Prostate gland (tissue), 2 donors: Measurements from ENCODE around the gene AKIP1.

Experiments used
- POLR2A ChIP-seq: fragments of 450-650 bp; IDR thresholded peaks from one replicate; pipeline ENCODE4 v1.6.1; 2016; ENCODE audit warnings: antibody characterized with exemption, mild to moderate bottlenecking
- POLR2AphosphoS5 ChIP-seq: sonication (generic); formaldehyde crosslinking; IDR thresholded peaks from one replicate; pipeline ENCODE4 v1.6.1; 2017; ENCODE audit warnings: antibody characterized with exemption
- TF ChIP-seq, protein P1 (sequence below), 4 experiments: fragments of 200-600 bp in 2 of 4; fragments of 450-650 bp in 2 of 4; sonication (generic) in 2 of 4; IDR thresholded peaks; 1 replicate in 3 of 4; 2 replicates in 1 of 4; pipeline ENCODE4 v1.5.1; 2016 to 2019; ENCODE audit warnings: antibody characterized with exemption in 4 of 4, mild to moderate bottlenecking in 2 of 4, moderate library complexity in 2 of 4

- TF ChIP-seq, protein P1, sequence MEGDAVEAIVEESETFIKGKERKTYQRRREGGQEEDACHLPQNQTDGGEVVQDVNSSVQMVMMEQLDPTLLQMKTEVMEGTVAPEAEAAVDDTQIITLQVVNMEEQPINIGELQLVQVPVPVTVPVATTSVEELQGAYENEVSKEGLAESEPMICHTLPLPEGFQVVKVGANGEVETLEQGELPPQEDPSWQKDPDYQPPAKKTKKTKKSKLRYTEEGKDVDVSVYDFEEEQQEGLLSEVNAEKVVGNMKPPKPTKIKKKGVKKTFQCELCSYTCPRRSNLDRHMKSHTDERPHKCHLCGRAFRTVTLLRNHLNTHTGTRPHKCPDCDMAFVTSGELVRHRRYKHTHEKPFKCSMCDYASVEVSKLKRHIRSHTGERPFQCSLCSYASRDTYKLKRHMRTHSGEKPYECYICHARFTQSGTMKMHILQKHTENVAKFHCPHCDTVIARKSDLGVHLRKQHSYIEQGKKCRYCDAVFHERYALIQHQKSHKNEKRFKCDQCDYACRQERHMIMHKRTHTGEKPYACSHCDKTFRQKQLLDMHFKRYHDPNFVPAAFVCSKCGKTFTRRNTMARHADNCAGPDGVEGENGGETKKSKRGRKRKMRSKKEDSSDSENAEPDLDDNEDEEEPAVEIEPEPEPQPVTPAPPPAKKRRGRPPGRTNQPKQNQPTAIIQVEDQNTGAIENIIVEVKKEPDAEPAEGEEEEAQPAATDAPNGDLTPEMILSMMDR (IDR thresholded peaks at IDR 0.05): peak in 2 of 4 experiments; percentile 2 to 14
- peak; percentile 87 for TF ChIP-seq POLR2AphosphoS5
- peak; percentile 79 for TF ChIP-seq POLR2A
These were observed 53.6 kb downstream of the AKIP1 start, which contains the start of gene TMEM9B for GRCh38 chr11:8964324-8965320.
